IPS-18a (cell line): ENCODE results near the gene ABCB8.
"Not testable (repeated sequence)": the region's sequence is repeated elsewhere in the genome, so short reads cannot be mapped to it uniquely, and the experiment has no call there.

Source experiments
- H3K27ac ChIP-seq: one replicate; pipeline ENCODE4 v1.5.1; 2013; ENCODE audit warnings: low read length
- H3K27me3 ChIP-seq: one replicate; pipeline ENCODE4 v1.6.1; 2013; ENCODE audit warnings: mild to moderate bottlenecking, low read length; ENCODE audit not compliant: control insufficient read depth, insufficient read depth
- H3K36me3 ChIP-seq: one replicate; pipeline ENCODE4 v1.6.1; 2013; ENCODE audit warnings: low read depth, low read length; ENCODE audit not compliant: control insufficient read depth
- H3K4me1 ChIP-seq: one replicate; pipeline ENCODE4 v1.6.1; 2013; ENCODE audit warnings: low read depth, low read length; ENCODE audit not compliant: control insufficient read depth
- H3K4me3 ChIP-seq: one replicate; pipeline ENCODE4 v1.5.1; 2013; ENCODE audit warnings: low read length
- H3K9ac ChIP-seq: one replicate; pipeline ENCODE4 v1.6.1; 2013; ENCODE audit warnings: mild to moderate bottlenecking, low read length, moderate library complexity
- H3K9me3 ChIP-seq: one replicate; pipeline ENCODE4 v1.6.1; 2013; ENCODE audit warnings: low read depth, low read length; ENCODE audit not compliant: control insufficient read depth

The ABCB8 gene

GRCh38 chr7:151010307-151011096, 17.7 kb upstream of the ABCB8 start:
- peak overlapping the region; percentile 37 for H3K4me3 ChIP-seq
- H3K4me1 ChIP-seq, result peaks cover 11% of the 10 kb centered on the region
- H3K36me3 ChIP-seq, result no peaks in the 10 kb centered on the region
- H3K27ac ChIP-seq, result no peak overlapping the region
- H3K9me3 ChIP-seq, result no peaks in the 10 kb centered on the region
- H3K27me3 ChIP-seq, result peaks cover 11% of the 10 kb centered on the region
- no peak overlapping the region for H3K9ac ChIP-seq

- peaks cover 11% of the 10 kb centered on the region for H3K27me3 ChIP-seq
- H3K4me3 ChIP-seq, result no peak overlapping the region
- H3K27ac ChIP-seq, result no peak overlapping the region
- H3K9me3 ChIP-seq, result no peaks in the 10 kb centered on the region
- no peaks in the 10 kb centered on the region for H3K36me3 ChIP-seq
- peaks cover 11% of the 10 kb centered on the region for H3K4me1 ChIP-seq
- H3K9ac ChIP-seq, result no peak overlapping the region
These were observed 17.2 kb upstream of the ABCB8 start for GRCh38 chr7:151011097-151011409.

- not testable (repeated sequence) for H3K9ac ChIP-seq, H3K36me3 ChIP-seq, H3K4me3 ChIP-seq, H3K9me3 ChIP-seq, H3K27ac ChIP-seq
- Histone ChIP-seq H3K4me1 (peaks cover 11% of the 10 kb centered on the region), H3K27me3 (peaks cover 11% of the 10 kb centered on the region)
These were observed 16.6 kb upstream of the ABCB8 start for GRCh38 chr7:151011616-151012015.

GRCh38 chr7:151012031-151012692, 16.1 kb upstream of the ABCB8 start:
- Histone ChIP-seq H3K4me1 (peaks cover 11% of the 10 kb centered on the region), H3K4me3 (no peak overlapping the region), H3K9me3 (no peaks in the 10 kb centered on the region), H3K27me3 (peaks cover 14% of the 10 kb centered on the region), H3K27ac (no peak overlapping the region), H3K9ac (no peak overlapping the region), H3K36me3 (no peaks in the 10 kb centered on the region)

- peaks cover 12% of the 10 kb centered on the region for H3K4me1 ChIP-seq
- H3K4me3 ChIP-seq, result no peak overlapping the region
- peak overlapping the region; percentile 8 for H3K9ac ChIP-seq
These were observed 15.3 kb upstream of the ABCB8 start for GRCh38 chr7:151012911-151013347.

GRCh38 chr7:151013356-151013732, 14.9 kb upstream of the ABCB8 start:
- Histone ChIP-seq H3K9ac (peak overlapping the region; percentile 8), H3K9me3 (no peaks in the 10 kb centered on the region), H3K27ac (no peak overlapping the region), H3K36me3 (no peaks in the 10 kb centered on the region), H3K27me3 (peaks cover 26% of the 10 kb centered on the region), H3K4me1 (peaks cover 13% of the 10 kb centered on the region), H3K4me3 (no peak overlapping the region)

More at GRCh38 chr7:151012911-151013347, 15.3 kb upstream of the ABCB8 start:
- Histone ChIP-seq H3K9me3 (no peaks in the 10 kb centered on the region), H3K36me3 (no peaks in the 10 kb centered on the region), H3K27me3 (peaks cover 22% of the 10 kb centered on the region), H3K27ac (no peak overlapping the region)

- Histone ChIP-seq H3K36me3 (no peaks in the 10 kb centered on the region), H3K27me3 (peaks cover 32% of the 10 kb centered on the region), H3K9ac (peak overlapping the region; percentile 29), H3K27ac (no peak overlapping the region), H3K4me3 (peak overlapping the region; percentile 52), H3K4me1 (peaks cover 13% of the 10 kb centered on the region), H3K9me3 (no peaks in the 10 kb centered on the region)
These were observed 14.3 kb upstream of the ABCB8 start for GRCh38 chr7:151013733-151014497.

- no peaks in the 10 kb centered on the region for H3K9me3 ChIP-seq
- no peak overlapping the region for H3K9ac ChIP-seq
- no peak overlapping the region for H3K4me3 ChIP-seq
- peaks cover 42% of the 10 kb centered on the region for H3K27me3 ChIP-seq
- H3K4me1 ChIP-seq, result peaks cover 18% of the 10 kb centered on the region
- no peaks in the 10 kb centered on the region for H3K36me3 ChIP-seq
- no peak overlapping the region for H3K27ac ChIP-seq
These were observed 13.3 kb upstream of the ABCB8 start for GRCh38 chr7:151014950-151015349.

- no peaks in the 10 kb centered on the region for H3K36me3 ChIP-seq
- H3K27me3 ChIP-seq, result peaks cover 52% of the 10 kb centered on the region
- H3K4me1 ChIP-seq, result peaks cover 20% of the 10 kb centered on the region
- no peak overlapping the region for H3K4me3 ChIP-seq
- H3K9me3 ChIP-seq, result no peaks in the 10 kb centered on the region
- H3K27ac ChIP-seq, result no peak overlapping the region
- H3K9ac ChIP-seq, result no peak overlapping the region
These were observed 12.3 kb upstream of the ABCB8 start for GRCh38 chr7:151015967-151016366.

GRCh38 chr7:151016505-151016904, 11.7 kb upstream of the ABCB8 start:
- no peak overlapping the region for H3K4me3 ChIP-seq
- no peak overlapping the region for H3K9ac ChIP-seq
- peaks cover 54% of the 10 kb centered on the region for H3K27me3 ChIP-seq
- peaks cover 21% of the 10 kb centered on the region for H3K4me1 ChIP-seq
- H3K27ac ChIP-seq, result no peak overlapping the region
- H3K9me3 ChIP-seq, result no peaks in the 10 kb centered on the region
- no peaks in the 10 kb centered on the region for H3K36me3 ChIP-seq

- H3K9me3 ChIP-seq, result no peaks in the 10 kb centered on the region
- H3K9ac ChIP-seq, result no peak overlapping the region
- peaks cover 54% of the 10 kb centered on the region for H3K27me3 ChIP-seq
- no peak overlapping the region for H3K27ac ChIP-seq
- no peaks in the 10 kb centered on the region for H3K36me3 ChIP-seq
- H3K4me3 ChIP-seq, result no peak overlapping the region
- H3K4me1 ChIP-seq, result peaks cover 21% of the 10 kb centered on the region
These were observed 11.3 kb upstream of the ABCB8 start for GRCh38 chr7:151016942-151017341.
